Testis (tissue), 3 donors: ENCODE data around the gene VCAM1. TPM values are rescaled to one million over a fixed set of nuclear protein-coding genes. Genes with fewer than 3 reads are reported as not detected.

Experiments
- DNase-seq: peaks from one replicate; pipeline ENCODE4 v3.0.0-alpha.2; 2019
- H3K27ac ChIP-seq, 2 donors: fragments of 200-600 bp; sonication (generic); one replicate each; pipeline ENCODE4 v1.5.1; 2019
- H3K27me3 ChIP-seq: fragments of 200-600 bp; sonication (generic); one replicate; pipeline ENCODE4 v1.5.1; 2019
- H3K36me3 ChIP-seq: fragments of 200-600 bp; sonication (generic); one replicate; pipeline ENCODE4 v1.5.1; 2017; ENCODE audit warnings: low read depth; ENCODE audit errors: missing control alignments
- H3K4me1 ChIP-seq: fragments of 200-600 bp; sonication (generic); one replicate; pipeline ENCODE4 v1.5.1; 2019
- H3K4me3 ChIP-seq, 2 donors: fragments of 200-600 bp; sonication (generic); one replicate each; pipeline ENCODE4 v1.5.1; 2017 to 2019
- H3K9me3 ChIP-seq: fragments of 200-600 bp; sonication (generic); one replicate; pipeline ENCODE4 v1.5.1; 2017
- CTCF ChIP-seq, 3 experiments: fragments of 450-650 bp in 2 of 3; fragments of 200-600 bp in 1 of 3; sonication (generic) in 1 of 3; IDR thresholded peaks; one replicate each; pipeline ENCODE4 v1.5.1; 2016 to 2019; ENCODE audit warnings: antibody characterized with exemption in 3 of 3, mild to moderate bottlenecking in 2 of 3, moderate library complexity in 1 of 3
- POLR2A ChIP-seq: fragments of 450-650 bp; IDR thresholded peaks from one replicate; pipeline ENCODE4 v1.6.1; 2017; ENCODE audit warnings: antibody characterized with exemption, mild to moderate bottlenecking, moderate library complexity
- WGBS, 2 donors: methylation state at CpG; one replicate each; pipeline ENCODE4 v1.1.5; 2018; 5-methylcytosine and 5-hydroxymethylcytosine counted together
- intact Hi-C: fragments of 100-400 bp; cut with DNase I; formaldehyde crosslinking; loops from one replicate; pipeline ENCODE4 v1.15.1; 2023; ENCODE audit warnings: low total_unique reads
- polyA plus RNA-seq: library from polyadenylated mRNA; stranded (reverse); fragments of 350-450 nt; fragmentation: Illumina TruSeq; extraction: RNeasy Lipid Tissue Mini Kit (QIAGEN cat#74804); gene quantifications from one replicate; pipeline ENCODE4 v1.2.3, GENCODE V29; 2014; ENCODE audit warnings: low read depth, low replicate concordance; ENCODE audit not compliant: insufficient read depth
- total RNA-seq, 2 donors: library from RNA; depleted of rRNA; stranded (reverse); fragments of >200 nt; gene quantifications; one replicate each; pipeline ENCODE4 v1.2.3, GENCODE V29; 2016

VCAM1 gene
- total and polyA plus RNA-seq, 3 donors from 2014 or later: 4.1 to 11.7 (median 8.6) TPM

GRCh38 chr1:100769323-100769722, 49.8 kb downstream of the VCAM1 start:
- no peak overlapping the region for H3K27ac ChIP-seq
- H3K4me3 ChIP-seq: no peak overlapping the region
- intact Hi-C loops: no loop called here
- H3K36me3 ChIP-seq: no peaks in the 10 kb centered on the region
- no peaks in the 10 kb centered on the region for H3K9me3 ChIP-seq
- H3K27me3 ChIP-seq: no peaks in the 10 kb centered on the region
- H3K4me1 ChIP-seq: no peaks in the 10 kb centered on the region
- no peak for DNase-seq
- WGBS, 2 donors: 91 to 96% methylated on average over 2 of the region's 2 CpGs
- TF ChIP-seq POLR2A (no peak), CTCF (IDR thresholded peaks at IDR 0.05) (no peak)

GRCh38 chr1:100769906-100770646, 50.5 kb downstream of the VCAM1 start:
- no peak for DNase-seq
- 59 to 61% methylated on average over 4 of the region's 4 CpGs for WGBS, 2 donors

GRCh38 chr1:100773444-100773843, 53.9 kb downstream of the VCAM1 start:
- no peak overlapping the region for H3K4me3 ChIP-seq
- WGBS, 2 donors: 85 to 89% methylated on average over 3 of the region's 3 CpGs
- TF ChIP-seq CTCF (IDR thresholded peaks at IDR 0.05): no peak
- no peak for TF ChIP-seq POLR2A
- no peaks in the 10 kb centered on the region for H3K4me1 ChIP-seq
- H3K27me3 ChIP-seq: no peaks in the 10 kb centered on the region
- no peak for DNase-seq
- no peaks in the 10 kb centered on the region for H3K9me3 ChIP-seq
- no peaks in the 10 kb centered on the region for H3K36me3 ChIP-seq
- H3K27ac ChIP-seq: no peak overlapping the region
- intact Hi-C loops: no loop called here

More at GRCh38 chr1:100769906-100770646, 50.5 kb downstream of the VCAM1 start:
- no peaks in the 10 kb centered on the region for H3K9me3 ChIP-seq
- H3K27ac ChIP-seq: no peak overlapping the region
- TF ChIP-seq POLR2A (no peak), CTCF (IDR thresholded peaks at IDR 0.05) (no peak)
- intact Hi-C loops: no loop called here
- no peaks in the 10 kb centered on the region for H3K27me3 ChIP-seq
- no peaks in the 10 kb centered on the region for H3K4me1 ChIP-seq
- no peak overlapping the region for H3K4me3 ChIP-seq
- no peaks in the 10 kb centered on the region for H3K36me3 ChIP-seq

- Histone ChIP-seq H3K4me1 (no peaks in the 10 kb centered on the region), H3K27ac (no peak overlapping the region), H3K9me3 (no peaks in the 10 kb centered on the region), H3K36me3 (no peaks in the 10 kb centered on the region), H3K27me3 (no peaks in the 10 kb centered on the region), H3K4me3 (no peak overlapping the region)
- TF ChIP-seq CTCF (IDR thresholded peaks at IDR 0.05) (no peak), POLR2A (no peak)
- 93 to 100% methylated on average over 1 of the region's 1 CpG for WGBS, 2 donors
- intact Hi-C loops: no loop called here
- DNase-seq: no peak
Measured at GRCh38 chr1:100774370-100774769, 54.8 kb downstream of the VCAM1 start.

GRCh38 chr1:100775483-100775882, 55.9 kb downstream of the VCAM1 start:
- no peaks in the 10 kb centered on the region for H3K36me3 ChIP-seq
- H3K27ac ChIP-seq: no peak overlapping the region
- 96 to 97% methylated on average over 4 of the region's 4 CpGs for WGBS, 2 donors
- H3K9me3 ChIP-seq: no peaks in the 10 kb centered on the region
- no peak for DNase-seq
- H3K4me1 ChIP-seq: no peaks in the 10 kb centered on the region
- H3K4me3 ChIP-seq: no peak overlapping the region
- H3K27me3 ChIP-seq: no peaks in the 10 kb centered on the region
- intact Hi-C loops: no loop called here
- TF ChIP-seq POLR2A (no peak), CTCF (IDR thresholded peaks at IDR 0.05) (no peak)
